GM12892 (cell line): Measurements from ENCODE around the gene PKN1.

Experiments
- POLR2A ChIP-seq: IDR thresholded peaks from 2 replicates; pipeline ENCODE4 v1.6.1; 2011; ENCODE audit warnings: low read depth, low read length, control low read depth
- TAF1 ChIP-seq: IDR thresholded peaks from 2 replicates; pipeline ENCODE4 v1.6.1; 2011; ENCODE audit warnings: low read depth, mild to moderate bottlenecking, control low read depth, low read length, borderline replicate concordance

DNA sequence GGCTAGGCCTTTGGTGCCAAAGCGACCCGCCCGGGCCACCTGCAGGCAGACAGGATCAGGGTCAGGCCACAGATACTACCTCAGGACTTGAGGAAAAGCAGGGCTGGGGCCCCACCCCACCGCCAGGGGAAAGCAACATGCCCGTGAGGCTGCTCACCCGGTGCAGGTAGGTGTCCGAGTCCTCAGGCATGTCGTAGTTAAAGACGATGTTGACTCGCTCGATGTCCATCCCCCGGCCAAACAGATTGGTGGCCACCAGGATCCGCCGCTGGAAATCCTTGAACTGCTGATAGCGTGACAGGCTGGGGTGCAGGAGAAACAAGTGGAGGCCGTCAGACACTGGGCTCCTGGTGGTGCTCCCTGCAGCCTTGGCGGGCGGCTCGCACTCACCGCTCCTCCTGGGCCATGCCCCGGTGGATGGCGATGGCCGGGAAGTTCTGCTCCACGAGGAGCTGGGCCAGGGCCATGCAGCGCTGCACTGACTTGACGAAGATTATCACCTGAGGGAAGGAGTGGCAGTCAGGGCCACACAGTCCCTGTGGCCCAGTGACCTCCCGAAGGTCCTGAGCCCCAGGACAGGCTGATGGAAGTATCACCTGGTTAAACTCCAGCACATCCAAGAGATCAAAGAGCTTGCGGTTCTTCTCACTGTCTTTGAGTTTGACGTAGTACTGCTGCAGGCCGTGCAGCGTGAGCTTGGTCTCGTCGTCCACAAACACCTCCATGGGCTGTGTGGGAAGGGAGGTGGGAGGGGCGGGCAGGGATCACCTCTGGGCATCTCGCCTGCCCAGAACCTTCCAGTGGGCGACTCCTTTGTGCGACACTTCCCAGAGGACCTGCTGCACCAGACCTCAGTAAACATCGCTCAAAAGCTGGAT is 23.7 kb upstream of the PKN1 start:
- TF ChIP-seq POLR2A (peak; percentile 44; the same call in 1 of the 2 replicates), TAF1 (no peak)
